GM12892 (cell line): ENCODE data around the gene AKAP13.

ENCODE experiments used
- POLR2A ChIP-seq: IDR thresholded peaks from 2 replicates; pipeline ENCODE4 v1.6.1; 2011; ENCODE audit warnings: low read depth, low read length, control low read depth
- POLR2AphosphoS5 ChIP-seq: IDR thresholded peaks from 2 replicates; pipeline ENCODE4 v1.6.1; 2011; ENCODE audit warnings: low read depth, low read length, control low read depth
- TAF1 ChIP-seq: IDR thresholded peaks from 2 replicates; pipeline ENCODE4 v1.6.1; 2011; ENCODE audit warnings: low read depth, mild to moderate bottlenecking, control low read depth, low read length, borderline replicate concordance

DNA sequence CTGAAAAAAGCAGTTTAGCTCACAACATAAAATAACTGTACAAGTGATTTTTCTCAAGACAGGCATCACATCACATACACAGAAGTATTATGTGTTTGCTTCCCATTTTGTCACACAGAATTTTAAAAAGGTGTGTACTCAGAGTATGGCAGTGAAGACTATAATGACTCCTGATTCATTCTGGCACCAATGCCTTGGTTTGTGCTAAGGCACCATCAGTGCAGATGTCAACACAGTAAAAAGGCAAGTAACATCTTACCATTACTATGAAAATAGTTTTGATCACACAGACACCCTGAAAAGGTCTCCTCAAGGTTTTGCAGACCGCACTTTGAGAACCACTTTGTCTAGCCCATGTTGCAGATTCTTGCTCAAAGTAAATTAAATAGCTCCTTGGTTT is 222.8 kb downstream of the AKAP13 start:
- TF ChIP-seq POLR2A (no peak), TAF1 (no peak), POLR2AphosphoS5 (no peak)
